ENCODE data around the gene GRM2. TPM values are rescaled to one million over a fixed set of nuclear protein-coding genes. Genes with fewer than 3 reads are reported as not detected.

The GRM2 gene
- total RNA-seq, 1 donor from 2014 or later = 0.10 TPM

- peak; percentile 57 for DNase-seq (ENCODE audit: low spot score)
- no peak for TF ChIP-seq CTCF (IDR thresholded peaks at IDR 0.05)
- H3K36me3 Mint-ChIP-seq (ENCODE audit: low read depth) = no peaks in the 10 kb centered on the region
- peaks cover 7% of the 10 kb centered on the region for H3K27me3 Mint-ChIP-seq (ENCODE audit: low read depth)
- no peaks in the 10 kb centered on the region for H3K4me1 Mint-ChIP-seq (ENCODE audit: low read depth)
- H3K9me3 Mint-ChIP-seq (ENCODE audit: low read depth) = no peaks in the 10 kb centered on the region
- no peak overlapping the region for H3K27ac Mint-ChIP-seq (ENCODE audit: unreplicated experiment)
- no peak overlapping the region for H3K4me3 Mint-ChIP-seq (ENCODE audit: unreplicated experiment)
Observed at GRCh38 chr3:51721062-51721745, 14.3 kb downstream of the GRM2 start.

GRCh38 chr3:51722362-51722761 lies 15.5 kb downstream of the GRM2 start:
- H3K36me3 Mint-ChIP-seq (ENCODE audit: low read depth) = no peaks in the 10 kb centered on the region
- H3K4me3 Mint-ChIP-seq (ENCODE audit: unreplicated experiment) = no peak overlapping the region
- TF ChIP-seq CTCF (IDR thresholded peaks at IDR 0.05) = no peak
- H3K9me3 Mint-ChIP-seq (ENCODE audit: low read depth) = no peaks in the 10 kb centered on the region
- H3K4me1 Mint-ChIP-seq (ENCODE audit: low read depth) = no peaks in the 10 kb centered on the region
- no peak overlapping the region for H3K27ac Mint-ChIP-seq (ENCODE audit: unreplicated experiment)
- peaks cover 4% of the 10 kb centered on the region for H3K27me3 Mint-ChIP-seq (ENCODE audit: low read depth)
- no peak for DNase-seq (ENCODE audit: low spot score)

- no peak for TF ChIP-seq CTCF (IDR thresholded peaks at IDR 0.05)
- Mint-ChIP-seq H3K36me3 (ENCODE audit: low read depth) (no peaks in the 10 kb centered on the region), H3K4me3 (ENCODE audit: unreplicated experiment) (no peak overlapping the region), H3K9me3 (ENCODE audit: low read depth) (no peaks in the 10 kb centered on the region), H3K4me1 (ENCODE audit: low read depth) (no peaks in the 10 kb centered on the region), H3K27me3 (ENCODE audit: low read depth) (peaks cover 24% of the 10 kb centered on the region), H3K27ac (ENCODE audit: unreplicated experiment) (no peak overlapping the region)
- no peak for DNase-seq (ENCODE audit: low spot score)
Observed at GRCh38 chr3:51727500-51727899, 20.6 kb downstream of the GRM2 start.

GRCh38 chr3:51729042-51729633 lies 22.3 kb downstream of the GRM2 start:
- no peak for TF ChIP-seq CTCF (IDR thresholded peaks at IDR 0.05)
- Mint-ChIP-seq H3K9me3 (ENCODE audit: low read depth) (no peaks in the 10 kb centered on the region), H3K36me3 (ENCODE audit: low read depth) (no peaks in the 10 kb centered on the region), H3K4me1 (ENCODE audit: low read depth) (no peaks in the 10 kb centered on the region), H3K27ac (ENCODE audit: unreplicated experiment) (no peak overlapping the region), H3K27me3 (ENCODE audit: low read depth) (peaks cover 28% of the 10 kb centered on the region), H3K4me3 (ENCODE audit: unreplicated experiment) (no peak overlapping the region)
- no peak for DNase-seq (ENCODE audit: low spot score)

- no peaks in the 10 kb centered on the region for H3K36me3 Mint-ChIP-seq (ENCODE audit: low read depth)
- no peak for DNase-seq (ENCODE audit: low spot score)
- H3K27ac Mint-ChIP-seq (ENCODE audit: unreplicated experiment) = no peak overlapping the region
- TF ChIP-seq CTCF (IDR thresholded peaks at IDR 0.05) = no peak
- no peak overlapping the region for H3K4me3 Mint-ChIP-seq (ENCODE audit: unreplicated experiment)
- H3K9me3 Mint-ChIP-seq (ENCODE audit: low read depth) = no peaks in the 10 kb centered on the region
- no peaks in the 10 kb centered on the region for H3K4me1 Mint-ChIP-seq (ENCODE audit: low read depth)
- peaks cover 41% of the 10 kb centered on the region for H3K27me3 Mint-ChIP-seq (ENCODE audit: low read depth)
Observed at GRCh38 chr3:51733859-51734571, 27.1 kb downstream of the GRM2 start.
